GM12878 (cell line): Measurements from ENCODE around the gene COLQ. TPM values are rescaled to one million over a fixed set of nuclear protein-coding genes. Genes with fewer than 3 reads are reported as not detected.
A peak's percentile ranks its signal among the peaks of the same experiment; 100 is the strongest.

Experiments used
- ATAC-seq: fragments of 200-7000 bp; cut with Tn5 transposase; 3 replicates; pipeline ENCODE4 v1.9.1; 2020; ENCODE audit warnings: mild to moderate bottlenecking, moderate library complexity
- BruUV-seq: library from RNA; stranded (reverse); fragments of 400-500 nt; replicated peaks from 2 replicates; lab custom pipeline; 2021; lab: Mats Ljungman, UMichigan
- CTCF ChIA-PET: fragments of 300-600 bp; sonication (Branson Sonifier 250); formaldehyde crosslinking; extraction: SDS; loops from one replicate; lab custom pipeline; 2021; ENCODE audit warnings: inconsistent platforms; lab: Yijun Ruan, JAX
- POLR2A ChIA-PET: fragments of 350-600 bp; formaldehyde crosslinking; extraction: SDS; loops from one replicate; lab custom pipeline; 2021; ENCODE audit warnings: inconsistent platforms; lab: Charles Lee
- RAD21 ChIA-PET: fragments of 300-600 bp; sonication (Branson Sonifier 250); formaldehyde crosslinking; loops from one replicate; lab custom pipeline; 2023; ENCODE audit warnings: antibody characterized with exemption; ENCODE audit not compliant: unreplicated experiment; lab: Charles Lee
- SMC1A ChIA-PET: fragments of 300-600 bp; sonication (Branson Sonifier 250); formaldehyde crosslinking; loops from one replicate; lab custom pipeline; 2023; ENCODE audit not compliant: unreplicated experiment, uncharacterized antibody; lab: Charles Lee
- DNase-seq: peaks from one replicate; pipeline ENCODE4 v3.0.0-alpha.2; 2011; ENCODE audit warnings: low read depth, low spot score
- FAIRE-seq: peaks from 3 replicates; lab custom pipeline; 2011; peaks lifted over from hg19 to GRCh38; lab: Jason Lieb, UNC
- H2AFZ ChIP-seq: 2 replicates; pipeline ENCODE4 v1.6.0; 2011; ENCODE audit warnings: low read depth, low read length, control low read depth; ENCODE audit not compliant: control insufficient read depth
- H3K27ac ChIP-seq: 2 replicates; pipeline ENCODE4 v1.5.1; 2011; ENCODE audit warnings: control low read depth; ENCODE audit not compliant: control insufficient read depth, insufficient read depth
- H3K27me3 ChIP-seq, 2 experiments: replicated peaks in 1 of 2; 2 replicates each; pipeline versions ENCODE4 v1.6.0 to v1.6.1; 2011; ENCODE audit warnings: low read length in 1 of 2; ENCODE audit not compliant: control insufficient read depth in 2 of 2, insufficient read depth in 2 of 2
- H3K36me3 ChIP-seq, 2 experiments: 2 replicates each; pipeline ENCODE4 v1.5.1; 2011; ENCODE audit warnings: low read length in 1 of 2; ENCODE audit not compliant: control insufficient read depth in 2 of 2, insufficient read depth in 2 of 2
- H3K4me1 ChIP-seq: 2 replicates; pipeline ENCODE4 v1.6.1; 2011; ENCODE audit warnings: mild to moderate bottlenecking, low read length, moderate library complexity, mixed read lengths; ENCODE audit not compliant: control insufficient read depth, insufficient read depth
- H3K4me2 ChIP-seq: 2 replicates; pipeline ENCODE4 v1.6.0; 2011; ENCODE audit warnings: control low read depth; ENCODE audit not compliant: control insufficient read depth, insufficient read depth
- H3K4me3 ChIP-seq: fragments of 200-600 bp; sonication (generic); 2 replicates; pipeline ENCODE4 v1.5.1; 2016
- H3K79me2 ChIP-seq: 2 replicates; pipeline ENCODE4 v1.6.0; 2011; ENCODE audit warnings: low read length; ENCODE audit not compliant: control insufficient read depth, insufficient read depth
- H3K9ac ChIP-seq: 2 replicates; pipeline ENCODE4 v1.8.0; 2011; ENCODE audit warnings: low read length, control low read depth, mixed read lengths; ENCODE audit not compliant: control insufficient read depth, insufficient read depth
- H3K9me3 ChIP-seq: replicated peaks from 3 replicates; pipeline ENCODE4 v1.5.1; 2011; ENCODE audit warnings: mild to moderate bottlenecking, low read length; ENCODE audit not compliant: control insufficient read depth, insufficient read depth
- H4K20me1 ChIP-seq: 2 replicates; pipeline ENCODE4 v1.6.0; 2011; ENCODE audit not compliant: control insufficient read depth, insufficient read depth
- CBFB ChIP-seq: IDR thresholded peaks from 2 replicates; pipeline ENCODE4 v1.6.1; 2016; ENCODE audit warnings: antibody characterized with exemption, low read depth
- FOXK2 ChIP-seq: fragments of 450-650 bp; IDR thresholded peaks from 2 replicates; pipeline ENCODE4 v1.6.1; 2017; ENCODE audit warnings: mild to moderate bottlenecking, moderate library complexity
- GABPA ChIP-seq: IDR thresholded peaks from 2 replicates; pipeline ENCODE4 v1.6.1; 2014; ENCODE audit warnings: antibody characterized with exemption, low read depth, mild to moderate bottlenecking, inconsistent platforms
- IKZF1 ChIP-seq: fragments of 450-650 bp; conservative IDR thresholded peaks from 2 replicates; pipeline ENCODE4 v1.6.1; 2017; ENCODE audit warnings: antibody characterized with exemption, mild to moderate bottlenecking
- RAD21 ChIP-seq: IDR thresholded peaks from 2 replicates; pipeline ENCODE4 v1.6.1; 2011; ENCODE audit warnings: mild to moderate bottlenecking, low read depth, low read length, moderate library complexity; ENCODE audit not compliant: insufficient read depth
- SMARCA5 ChIP-seq: fragments of 450-650 bp; IDR thresholded peaks from 2 replicates; pipeline ENCODE4 v1.6.1; 2017; ENCODE audit warnings: mild to moderate bottlenecking
- SMC3 ChIP-seq: IDR thresholded peaks from 2 replicates; pipeline ENCODE4 v1.6.1; 2011; ENCODE audit warnings: low read length, improper control_type of control experiment, borderline replicate concordance
- TARDBP ChIP-seq: IDR thresholded peaks from 2 replicates; pipeline ENCODE4 v1.6.1; 2016; ENCODE audit warnings: borderline replicate concordance
- ZBED1 ChIP-seq: IDR thresholded peaks from 2 replicates; pipeline ENCODE4 v1.6.1; 2016; ENCODE audit warnings: borderline replicate concordance
- WGBS: methylation state at CpG from one replicate; pipeline ENCODE4 v1.1.6; 2016; ENCODE audit warnings: low lambda C conversion rate; ENCODE audit not compliant: insufficient replicate concordance, insufficient coverage; ENCODE audit errors: missing lambda C conversion rate; 5-methylcytosine and 5-hydroxymethylcytosine counted together
- in situ Hi-C: fragments of 300-500 bp; cut with MboI; formaldehyde crosslinking; loops from 9 replicates; pipeline ENCODE4 v1.14.3; 2018; ENCODE audit warnings: mixed read lengths
- intact Hi-C: fragments of 100-400 bp; cut with micrococcal nuclease; formaldehyde crosslinking; loops from one replicate; pipeline ENCODE4 v1.14.2; 2022; ENCODE audit not compliant: unreplicated experiment
- polyA plus RNA-seq, 11 experiments: library from polyadenylated mRNA; depleted of rRNA in 4 of 11; unstranded in 6 of 11; stranded (reverse) in 5 of 11; fragments of >200 nt; fragmentation: Nextera tagmentation in 4 of 11; fragmentation: Illumina TruSeq in 1 of 11; extraction: Ambion mirVana in 4 of 11; extraction: Trizol in 1 of 11; gene quantifications; 1 replicate in 1 of 11; 2 replicates in 10 of 11; pipeline versions ENCODE4 v1.2.1 to v1.2.3, GENCODE V29; 2011 to 2016; ENCODE audit warnings: inconsistent platforms in 2 of 11, missing spikeins in 2 of 11, low read depth in 1 of 11
- total RNA-seq, 4 experiments: library from RNA; depleted of rRNA in 3 of 4; stranded (reverse); fragments of >200 nt in 3 of 4; fragmentation: Illumina TruSeq in 1 of 4; extraction: Trizol in 1 of 4; gene quantifications; 2 replicates each; pipeline versions ENCODE4 v1.2.1 to v1.2.3, GENCODE V29; 2013 to 2021
- TF ChIP-seq, protein P1 (sequence below), 3 experiments: IDR thresholded peaks in 2 of 3; conservative IDR thresholded peaks in 1 of 3; 2 replicates each; pipeline ENCODE4 v1.5.1; 2011; ENCODE audit warnings: low read depth in 3 of 3, low read length in 3 of 3, mild to moderate bottlenecking in 3 of 3, control low read depth in 2 of 3, moderate library complexity in 2 of 3, inconsistent platforms in 1 of 3, mixed read lengths in 1 of 3; ENCODE audit not compliant: control insufficient read depth in 2 of 3, insufficient read depth in 1 of 3; ENCODE audit errors: extremely low read depth in 1 of 3

Gene COLQ
- total and polyA plus RNA-seq, 10 of the 15 experiments (the other 5 are each of a cell fraction or from before 2014, with no cell fraction given), result 0.13 to 2.7 (median 0.70) TPM

DNA sequence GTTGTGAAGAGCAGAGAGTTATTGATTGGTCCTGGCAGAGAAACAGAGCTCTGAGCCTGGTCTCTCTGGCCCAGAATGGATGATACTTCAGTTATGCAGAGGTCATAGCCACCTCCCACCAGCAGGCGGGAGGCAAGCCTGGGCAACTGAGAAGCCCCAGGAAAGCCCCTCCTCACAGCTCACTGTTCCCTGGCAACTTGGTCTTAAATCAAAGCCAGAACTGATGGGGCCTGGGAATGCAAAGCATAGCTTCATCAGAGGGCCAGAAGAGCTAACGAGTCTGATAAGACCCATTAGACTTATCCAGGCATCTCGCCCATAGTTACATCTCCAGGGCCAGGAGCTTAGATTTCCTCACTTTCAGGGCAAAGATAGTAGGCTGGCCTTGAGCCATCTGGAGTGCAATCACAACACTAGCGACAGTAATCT, 5.5 kb upstream of the COLQ start:
- RAD21 ChIA-PET, result interaction anchor here (0.9 to 3.1 kb wide), 8 partner anchors 9 to 285 kb away, joined by 3 to 49 read pairs (median 4); no protein-coding TSS in a partner anchor
- WGBS, result 59% methylated on average over 4 of the region's 4 CpGs

More for the DNA sequence above, 5.5 kb upstream of the COLQ start:
- ChIA-PET POLR2A (interaction anchor here (0.6 to 1.1 kb wide), 2 partner anchors 30 to 462 kb away, joined by 3 read pairs; partner anchors contain the start of gene MRPS25), CTCF (interaction anchor here (0.8 to 5.4 kb wide), 28 partner anchors 8 to 721 kb away, joined by 3 to 72 read pairs (median 4); no protein-coding TSS in a partner anchor), SMC1A (interaction anchor here (0.7 to 4.7 kb wide), 7 partner anchors 9 to 143 kb away, joined by 3 to 58 read pairs (median 3); no protein-coding TSS in a partner anchor)
- Histone ChIP-seq H3K9ac (no peak overlapping the region), H4K20me1 (no peaks in the 10 kb centered on the region), H3K27ac (no peak overlapping the region), H3K36me3 (no peaks in the 10 kb centered on the region), H3K4me2 (no peak overlapping the region), H3K4me3 (no peak overlapping the region), H2AFZ (no peak overlapping the region), H3K27me3 (no peaks in the 10 kb centered on the region), H3K79me2 (no peaks in the 10 kb centered on the region), H3K9me3 (no peaks in the 10 kb centered on the region), H3K4me1 (no peaks in the 10 kb centered on the region)
- intact Hi-C loops (loop anchor here (2.0 kb wide), 1 partner anchor 30 kb away; no protein-coding TSS in a partner anchor), in situ Hi-C loops (no loop called here)
- TF ChIP-seq TARDBP (no peak), RAD21 (peak; percentile 66), CBFB (no peak), FOXK2 (no peak), GABPA (no peak), IKZF1 (0 out of 2 replicates have a peak, but pooled peaks have one; percentile 9), SMC3 (peak; percentile 49; the same call in 1 of the 2 replicates), ZBED1 (no peak), SMARCA5 (no peak)
- TF ChIP-seq, protein P1, sequence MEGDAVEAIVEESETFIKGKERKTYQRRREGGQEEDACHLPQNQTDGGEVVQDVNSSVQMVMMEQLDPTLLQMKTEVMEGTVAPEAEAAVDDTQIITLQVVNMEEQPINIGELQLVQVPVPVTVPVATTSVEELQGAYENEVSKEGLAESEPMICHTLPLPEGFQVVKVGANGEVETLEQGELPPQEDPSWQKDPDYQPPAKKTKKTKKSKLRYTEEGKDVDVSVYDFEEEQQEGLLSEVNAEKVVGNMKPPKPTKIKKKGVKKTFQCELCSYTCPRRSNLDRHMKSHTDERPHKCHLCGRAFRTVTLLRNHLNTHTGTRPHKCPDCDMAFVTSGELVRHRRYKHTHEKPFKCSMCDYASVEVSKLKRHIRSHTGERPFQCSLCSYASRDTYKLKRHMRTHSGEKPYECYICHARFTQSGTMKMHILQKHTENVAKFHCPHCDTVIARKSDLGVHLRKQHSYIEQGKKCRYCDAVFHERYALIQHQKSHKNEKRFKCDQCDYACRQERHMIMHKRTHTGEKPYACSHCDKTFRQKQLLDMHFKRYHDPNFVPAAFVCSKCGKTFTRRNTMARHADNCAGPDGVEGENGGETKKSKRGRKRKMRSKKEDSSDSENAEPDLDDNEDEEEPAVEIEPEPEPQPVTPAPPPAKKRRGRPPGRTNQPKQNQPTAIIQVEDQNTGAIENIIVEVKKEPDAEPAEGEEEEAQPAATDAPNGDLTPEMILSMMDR (IDR thresholded peaks at IDR 0.05 in 2 of 3, conservative IDR thresholded peaks at IDR 0.05 in 1 of 3; ENCODE audit: control insufficient read depth in 2 of 3, extremely low read depth in 1 of 3, insufficient read depth in 1 of 3, low read depth in 3 of 3, low read length in 3 of 3), result peak; percentile 44 to 66 (median 59)
- FAIRE-seq (no peak), DNase-seq (no peak), ATAC-seq (peak; percentile 98)
- no TSS peak for BruUV-seq
